Measurements from ENCODE around the gene TMEM63A.
A peak's percentile ranks its signal among the peaks of the same experiment; 100 is the strongest.
"Not testable (repeated sequence)": the region's sequence is repeated elsewhere in the genome, so short reads cannot be mapped to it uniquely, and the experiment has no call there.

TMEM63A gene

GRCh38 chr1:225815526-225816178, 66.5 kb downstream of the TMEM63A start:
- no peak for DNase-seq

GRCh38 chr1:225815090-225815489, 67.1 kb downstream of the TMEM63A start:
- not testable (repeated sequence) for DNase-seq

GRCh38 chr1:225814381-225814780, 67.8 kb downstream of the TMEM63A start:
- DNase-seq, result no peak

DNA sequence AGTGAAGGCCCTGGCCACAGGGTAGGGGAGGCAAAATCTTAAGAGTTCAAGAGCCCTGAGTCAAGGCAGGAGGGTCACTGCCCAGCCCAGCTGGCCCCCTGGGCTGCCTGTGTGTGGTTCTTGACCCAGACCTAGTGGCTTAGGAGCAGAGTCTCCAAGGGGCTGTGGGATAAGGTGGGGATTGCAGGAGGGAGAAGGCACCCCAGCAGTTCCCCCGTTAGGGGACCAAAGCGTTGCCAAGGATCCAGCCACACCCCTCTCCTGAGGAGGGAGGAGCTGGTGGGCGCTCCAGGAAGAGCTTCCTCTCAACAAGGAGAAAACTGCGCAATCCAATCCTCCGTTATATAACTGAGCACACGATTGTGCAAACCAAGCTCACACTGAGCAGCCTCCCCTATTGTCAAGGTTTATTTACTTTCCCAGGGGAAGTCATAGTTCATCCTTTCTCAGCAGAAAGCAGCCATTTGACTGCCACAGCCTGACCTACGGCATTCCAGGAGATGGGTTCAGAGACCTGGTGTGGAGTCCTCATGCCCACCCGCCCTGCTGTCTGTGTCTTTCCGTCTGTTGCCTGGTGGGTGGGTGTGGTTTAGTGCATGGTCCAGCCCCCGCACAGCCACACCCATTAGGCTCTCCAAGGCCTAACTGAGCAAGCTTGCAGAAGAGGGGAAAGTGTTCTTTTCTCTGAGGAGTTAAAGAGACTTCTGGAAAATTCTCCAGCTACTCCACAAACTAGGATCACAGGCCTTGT, 68.8 kb downstream of the TMEM63A start:
- DNase-seq, result no peak

GRCh38 chr1:225812488-225813213, 69.5 kb downstream of the TMEM63A start:
- DNase-seq, result no peak

DNA sequence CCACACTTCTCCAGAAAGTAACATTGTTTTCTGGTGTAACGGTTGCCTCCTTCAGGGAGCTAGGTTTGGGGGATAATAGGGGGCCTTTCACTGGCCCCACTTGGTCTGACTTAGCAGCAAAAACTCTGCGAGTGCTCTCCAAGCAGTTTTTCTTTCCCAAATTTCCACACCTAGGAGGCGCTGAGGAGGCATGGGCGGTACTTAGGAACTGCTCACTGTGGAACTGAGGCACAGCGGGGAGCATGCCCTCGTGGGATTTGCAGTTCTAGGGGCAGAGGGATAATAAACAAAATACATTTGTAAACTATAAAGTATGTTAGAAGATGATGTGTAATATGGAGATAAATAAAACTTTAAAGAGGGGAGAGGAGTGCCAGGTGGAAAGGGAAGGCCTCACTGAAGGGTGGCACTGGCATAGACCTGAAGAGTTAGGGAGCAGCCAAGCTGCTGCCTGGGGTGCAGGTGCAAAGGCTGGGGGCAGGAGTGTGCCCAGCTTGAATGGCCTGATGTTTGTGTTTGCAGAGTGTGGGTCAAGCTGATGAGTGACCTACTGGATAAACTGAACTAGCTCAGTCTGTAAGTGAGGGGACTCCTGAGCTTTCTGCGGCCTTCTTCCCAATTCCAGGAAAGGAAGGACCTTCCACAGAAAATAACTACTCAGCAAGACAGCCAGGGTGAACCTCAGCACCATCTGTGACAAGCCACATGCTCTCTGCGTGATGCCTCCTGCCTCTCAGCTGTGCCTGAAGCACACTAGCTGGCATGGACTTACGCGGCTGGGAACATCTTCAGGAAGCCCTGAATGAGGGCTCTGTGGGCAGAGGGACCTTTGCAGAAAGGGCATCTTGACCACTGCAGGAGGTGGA, 70.3 kb downstream of the TMEM63A start:
- no peak for DNase-seq

GRCh38 chr1:225810579-225811538, 71.3 kb downstream of the TMEM63A start:
- not testable (repeated sequence) for DNase-seq

DNA sequence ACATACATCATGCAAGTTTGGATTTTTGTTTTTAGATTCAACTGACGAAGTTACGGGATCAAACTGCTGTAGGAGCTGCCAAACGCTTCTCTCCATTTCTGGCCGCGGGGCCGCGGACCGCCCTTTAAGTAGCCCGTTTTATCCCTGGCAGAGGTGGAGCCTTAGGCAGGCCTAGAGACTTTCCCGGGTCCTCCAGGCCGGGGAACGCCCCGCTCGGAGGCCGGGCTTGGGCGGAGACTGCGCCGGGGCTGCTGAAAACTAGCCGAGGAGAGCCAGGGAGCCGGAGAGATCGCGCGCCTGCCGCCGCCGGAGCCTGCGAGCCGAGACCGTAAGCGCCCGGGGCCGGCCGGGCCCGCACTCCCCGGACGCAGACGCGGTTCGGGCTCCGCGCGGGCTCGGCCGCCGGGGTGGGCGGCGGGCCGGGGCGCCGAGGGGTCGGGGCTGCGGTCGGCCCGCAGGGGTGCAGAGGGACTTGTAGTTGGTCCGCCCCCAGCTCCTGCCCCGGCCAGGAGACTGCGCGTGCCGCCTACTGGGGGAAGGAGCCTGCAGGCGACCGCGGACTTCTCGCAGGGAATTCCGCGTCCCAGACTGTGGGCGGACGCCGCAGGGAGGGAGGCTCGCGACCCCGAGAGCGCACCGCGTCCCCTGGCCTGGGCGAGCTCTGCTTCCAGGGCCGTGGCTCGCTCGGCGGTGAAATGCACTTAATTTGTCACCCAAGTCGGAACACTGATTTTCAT, 72.2 kb downstream of the TMEM63A start, which contains the start of gene EPHX1:
EPHX1 (plus strand) TSS at position 283 of the 737 bp plus-strand sequence. CDS start 18,606 bp downstream, outside the sequence.
- peak; percentile 55 for DNase-seq

GRCh38 chr1:225808136-225808535, 74.0 kb downstream of the TMEM63A start:
- no peak for DNase-seq

DNA sequence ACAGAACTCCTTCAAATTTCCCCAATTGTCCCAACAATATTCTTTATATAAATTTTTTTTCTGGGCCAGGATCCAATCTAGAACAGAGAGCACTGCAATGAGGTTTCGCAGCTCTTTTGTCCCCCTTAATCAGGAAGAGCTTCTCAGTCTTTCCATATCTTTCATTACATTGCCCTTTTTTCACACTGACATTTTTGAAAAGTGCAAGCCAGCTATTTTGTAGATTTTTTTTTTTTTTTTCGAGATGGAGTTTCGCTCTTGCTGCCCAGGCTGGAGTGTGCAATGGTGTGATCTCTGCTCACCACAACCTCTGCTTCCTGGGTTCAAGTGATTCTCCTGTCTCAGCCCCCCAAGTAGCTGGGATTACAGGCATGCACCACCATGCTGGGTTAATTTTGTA, 75.4 kb downstream of the TMEM63A start:
- not testable (repeated sequence) for DNase-seq

DNA sequence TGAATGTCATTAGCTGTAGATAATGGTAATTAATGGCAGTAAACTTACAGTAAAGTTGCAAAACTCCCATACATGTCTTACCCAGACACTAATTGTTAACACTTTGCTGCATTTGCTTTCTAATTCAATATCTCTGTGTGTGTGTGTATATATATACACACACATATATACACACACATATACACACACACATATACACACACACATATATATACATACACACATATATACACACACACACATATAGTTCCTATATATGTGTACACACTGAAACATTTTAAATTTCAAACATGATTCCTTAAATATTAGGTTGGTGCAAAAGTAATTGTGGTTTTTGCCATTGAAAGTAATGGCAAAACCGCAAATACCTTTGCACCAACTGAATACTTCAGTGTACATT, 75.9 kb downstream of the TMEM63A start:
- DNase-seq, result no peak

DNA sequence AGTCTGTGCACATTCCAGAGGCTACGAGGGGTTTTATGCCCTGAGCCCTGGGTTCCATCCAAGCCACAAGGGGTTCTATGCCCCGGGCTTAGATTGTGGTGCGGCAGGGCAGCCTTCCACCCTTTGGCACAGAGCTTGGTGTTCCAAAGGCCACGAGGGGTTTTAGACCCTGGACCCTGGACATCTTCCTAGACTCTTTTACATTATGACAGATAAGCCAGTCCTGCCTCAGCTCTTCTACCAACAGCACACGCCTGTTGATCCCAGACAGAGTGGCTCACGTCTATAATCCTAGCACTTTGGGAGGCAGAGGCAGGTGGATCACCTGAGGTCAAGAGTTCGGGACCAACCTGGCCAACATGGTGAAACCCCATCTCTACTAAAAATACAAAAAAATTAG, 81.0 kb downstream of the TMEM63A start:
- not testable (repeated sequence) for DNase-seq

- not testable (repeated sequence) for DNase-seq
These were observed 86.1 kb downstream of the TMEM63A start for GRCh38 chr1:225796097-225796496.
